Kidney (tissue), 14 donors: Measurements from ENCODE around the gene SCN11A. TPM values are rescaled to one million over a fixed set of nuclear protein-coding genes. Genes with fewer than 3 reads are reported as not detected.

Experiments used
- DNase-seq, 5 donors: peaks; one replicate each; pipeline ENCODE4 v3.0.0-alpha.2; 2013 to 2020
- FAIRE-seq: peaks from 2 replicates; lab custom pipeline; 2012; peaks lifted over from hg19 to GRCh38; lab: Jason Lieb, UNC
- H3K27ac ChIP-seq, 2 donors: one replicate each; pipeline ENCODE4 v1.7.0; 2013; ENCODE audit warnings: low read depth in 2 of 2, low read length in 2 of 2, inconsistent platforms in 1 of 2
- H3K27me3 ChIP-seq: one replicate; pipeline ENCODE4 v1.7.1; 2013; ENCODE audit warnings: low read length, inconsistent platforms; ENCODE audit not compliant: control insufficient read depth, insufficient read depth
- H3K36me3 ChIP-seq, 3 donors: one replicate each; pipeline versions ENCODE4 v1.7.0 to v1.7.1; 2013; ENCODE audit warnings: low read length in 3 of 3, control low read depth in 1 of 3, inconsistent platforms in 1 of 3; ENCODE audit not compliant: insufficient read depth in 3 of 3, control insufficient read depth in 2 of 3
- H3K4me1 ChIP-seq, 3 donors: one replicate each; pipeline versions ENCODE4 v1.7.0 to v1.7.1; 2013; ENCODE audit warnings: low read length in 3 of 3, inconsistent platforms in 1 of 3, low read depth in 1 of 3; ENCODE audit not compliant: control insufficient read depth in 2 of 3, insufficient read depth in 2 of 3
- H3K4me3 ChIP-seq, 3 donors: one replicate each; pipeline versions ENCODE4 v1.7.0 to v1.8.1; 2013; ENCODE audit warnings: low read length in 3 of 3, control low read depth in 1 of 3, inconsistent platforms in 1 of 3
- H3K9ac ChIP-seq, 3 donors: one replicate each; pipeline versions ENCODE4 v1.7.0 to v1.7.1; 2013; ENCODE audit warnings: low read length in 3 of 3, control low read depth in 1 of 3, inconsistent platforms in 1 of 3
- H3K9me3 ChIP-seq, 3 donors: one replicate each; pipeline versions ENCODE4 v1.7.0 to v1.7.1; 2013; ENCODE audit warnings: low read length in 3 of 3, control low read depth in 1 of 3, inconsistent platforms in 1 of 3; ENCODE audit not compliant: control insufficient read depth in 2 of 3, insufficient read depth in 1 of 3
- intact Hi-C: fragments of 100-400 bp; cut with DNase I; formaldehyde crosslinking; loops from one replicate; pipeline ENCODE4 v1.11.1; 2022
- polyA plus RNA-seq: library from polyadenylated mRNA; stranded (reverse); fragments of 350-450 nt; fragmentation: Illumina TruSeq; extraction: RNeasy Lipid Tissue Mini Kit (QIAGEN cat#74804); gene quantifications from one replicate; pipeline ENCODE4 v1.2.3, GENCODE V29; 2014; ENCODE audit warnings: low read depth, low replicate concordance; ENCODE audit not compliant: insufficient read depth
- total RNA-seq: library from RNA; stranded (reverse); fragmentation: NEBNext Ultra II Directional; extraction: Animal tissue kit (Norgen Biotek cat#: 25700); gene quantifications from one replicate; pipeline ENCODE4 v1.2.1, GENCODE V29; 2021
- TF ChIP-seq, protein P1 (sequence below): IDR thresholded peaks from 3 replicates; pipeline ENCODE4 v1.5.1; 2012; ENCODE audit warnings: mild to moderate bottlenecking, moderate library complexity, borderline replicate concordance; ENCODE audit not compliant: insufficient read depth; ENCODE audit errors: extremely low read depth
- donor health status: control.
- donor health status: control.
- donor health status: control.
- donor health status: control.
- donor health status: control.
- donor health status: DM: yes; HTN: yes; CAD: no.
- donor health status: Normal renal cell carcinoma (clear cell type).

Gene SCN11A
- total and polyA plus RNA-seq, 2 donors from 2014 or later = 0.17 to 0.25 TPM

GRCh38 chr3:39097716-39098472 lies 46.1 kb upstream of the SCN11A start:
- H3K27ac ChIP-seq = no peak overlapping the region

DNA sequence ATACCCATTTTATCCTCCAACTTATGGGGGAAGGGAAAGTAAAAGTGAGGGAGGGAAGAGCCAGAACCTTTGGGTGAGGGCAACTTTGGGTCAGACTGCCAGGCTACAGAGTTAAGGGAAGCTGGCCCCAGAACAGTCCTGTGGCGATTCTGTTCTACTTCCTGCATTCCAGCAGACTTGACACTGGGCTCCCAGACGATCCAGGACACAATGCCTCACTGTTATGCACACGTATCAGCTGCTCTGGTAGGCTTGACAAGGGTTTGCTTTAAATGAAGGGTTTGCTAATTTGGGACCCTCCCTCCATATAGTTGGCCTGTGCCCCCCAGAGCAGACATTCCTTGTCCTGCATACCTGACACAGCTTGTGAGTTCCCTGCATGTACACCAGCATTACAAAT lies 45.0 kb upstream of the SCN11A start:
- Histone ChIP-seq H3K9me3 (no peaks in the 10 kb centered on the region), H3K27ac (no peak overlapping the region), H3K36me3 (peaks cover 5 to 48% (median 47%) of the 10 kb centered on the region in 3 donors), H3K4me1 (no peaks in the 10 kb centered on the region), H3K4me3 (no peak overlapping the region), H3K9ac (no peak overlapping the region), H3K27me3 (no peaks in the 10 kb centered on the region)
- intact Hi-C loops = no loop called here
- TF ChIP-seq, protein P1, sequence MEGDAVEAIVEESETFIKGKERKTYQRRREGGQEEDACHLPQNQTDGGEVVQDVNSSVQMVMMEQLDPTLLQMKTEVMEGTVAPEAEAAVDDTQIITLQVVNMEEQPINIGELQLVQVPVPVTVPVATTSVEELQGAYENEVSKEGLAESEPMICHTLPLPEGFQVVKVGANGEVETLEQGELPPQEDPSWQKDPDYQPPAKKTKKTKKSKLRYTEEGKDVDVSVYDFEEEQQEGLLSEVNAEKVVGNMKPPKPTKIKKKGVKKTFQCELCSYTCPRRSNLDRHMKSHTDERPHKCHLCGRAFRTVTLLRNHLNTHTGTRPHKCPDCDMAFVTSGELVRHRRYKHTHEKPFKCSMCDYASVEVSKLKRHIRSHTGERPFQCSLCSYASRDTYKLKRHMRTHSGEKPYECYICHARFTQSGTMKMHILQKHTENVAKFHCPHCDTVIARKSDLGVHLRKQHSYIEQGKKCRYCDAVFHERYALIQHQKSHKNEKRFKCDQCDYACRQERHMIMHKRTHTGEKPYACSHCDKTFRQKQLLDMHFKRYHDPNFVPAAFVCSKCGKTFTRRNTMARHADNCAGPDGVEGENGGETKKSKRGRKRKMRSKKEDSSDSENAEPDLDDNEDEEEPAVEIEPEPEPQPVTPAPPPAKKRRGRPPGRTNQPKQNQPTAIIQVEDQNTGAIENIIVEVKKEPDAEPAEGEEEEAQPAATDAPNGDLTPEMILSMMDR = no peak
- DNase-seq = no peak
- FAIRE-seq = no peak

More at GRCh38 chr3:39097716-39098472, 46.1 kb upstream of the SCN11A start:
- Histone ChIP-seq H3K9ac (no peak overlapping the region), H3K9me3 (no peaks in the 10 kb centered on the region), H3K27me3 (no peaks in the 10 kb centered on the region), H3K36me3 (peaks cover 0 to 49% (median 45%) of the 10 kb centered on the region in 3 donors), H3K4me1 (no peaks in the 10 kb centered on the region), H3K4me3 (no peak overlapping the region)
- intact Hi-C loops = no loop called here
- TF ChIP-seq, protein P1 = no peak
- no peak for FAIRE-seq
- no peak for DNase-seq

DNA sequence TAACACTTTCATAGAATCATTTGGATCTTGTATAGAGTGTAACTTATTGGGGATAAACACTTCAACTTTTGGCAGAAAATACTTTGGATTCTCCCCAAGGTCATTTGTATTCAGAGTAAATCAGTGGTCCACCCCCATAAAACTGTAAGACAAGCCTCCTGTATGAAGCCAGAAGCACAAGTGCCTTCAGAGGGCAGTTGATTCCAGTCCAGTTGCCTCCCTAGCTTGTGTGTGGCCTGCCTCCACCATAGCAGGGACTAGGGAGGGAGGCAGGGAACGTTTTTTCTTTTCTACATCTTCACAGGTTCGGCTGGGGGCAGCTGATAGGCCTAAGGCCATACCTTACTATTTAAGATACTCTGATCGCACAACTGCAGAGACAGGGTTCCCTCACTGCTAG lies 44.0 kb upstream of the SCN11A start:
- FAIRE-seq (no peak), DNase-seq (no peak)
- intact Hi-C loops = no loop called here
- Histone ChIP-seq H3K4me3 (no peak overlapping the region), H3K27ac (no peak overlapping the region), H3K4me1 (no peaks in the 10 kb centered on the region), H3K27me3 (no peaks in the 10 kb centered on the region), H3K36me3 (peaks cover 5 to 53% (median 49%) of the 10 kb centered on the region in 3 donors), H3K9me3 (no peaks in the 10 kb centered on the region), H3K9ac (no peak overlapping the region)
- TF ChIP-seq, protein P1 = no peak
